HepG2 (cell line): ENCODE results near the gene HOXA11. TPM values are rescaled to one million over a fixed set of nuclear protein-coding genes. Genes with fewer than 3 reads are reported as not detected.

ENCODE experiments used
- ATAC-seq: fragments of 200-7000 bp; cut with Tn5 transposase; 3 replicates; pipeline ENCODE4 v1.9.1; 2020; ENCODE audit warnings: mild to moderate bottlenecking, moderate library complexity
- BruUV-seq: library from RNA; stranded (reverse); fragments of 400-500 nt; replicated peaks from 2 replicates; lab custom pipeline; 2021; lab: Mats Ljungman, UMichigan
- CTCF ChIA-PET: fragments of 300-600 bp; formaldehyde crosslinking; extraction: SDS; loops from one replicate; lab custom pipeline; 2021; ENCODE audit warnings: low total read pairs, inconsistent platforms, low intra/inter-chr PET ratio; lab: Yijun Ruan, JAX
- POLR2A ChIA-PET: fragments of 350-600 bp; sonication (Branson Sonifier 250); formaldehyde crosslinking; loops from one replicate; lab custom pipeline; 2020; ENCODE audit warnings: antibody characterized with exemption, inconsistent platforms; lab: Yijun Ruan, JAX
- DNase-seq: peaks from one replicate; pipeline ENCODE4 v3.0.0-alpha.2; 2015; ENCODE audit warnings: low spot score
- FAIRE-seq: peaks from 3 replicates; lab custom pipeline; 2011; peaks lifted over from hg19 to GRCh38; lab: Jason Lieb, UNC
- H2AFZ ChIP-seq: one replicate; pipeline ENCODE4 v1.6.1; 2011; ENCODE audit warnings: low read length, inconsistent platforms
- H3K27ac ChIP-seq: fragments of 300-600 bp; 3 replicates; pipeline ENCODE4 v1.8.0; 2011; ENCODE audit warnings: mixed run types, mild to moderate bottlenecking, mixed read lengths, low read length, inconsistent platforms; ENCODE audit not compliant: insufficient read depth; ENCODE audit errors: extremely low read length
- H3K27me3 ChIP-seq, 2 experiments: fragments of 200-600 bp in 1 of 2; 2 replicates in 1 of 2; 3 replicates in 1 of 2; pipeline versions ENCODE4 v1.6.0 to v1.8.0; 2011; ENCODE audit warnings: low read length in 2 of 2, mild to moderate bottlenecking in 2 of 2, moderate library complexity in 2 of 2, inconsistent platforms in 1 of 2; ENCODE audit not compliant: insufficient read depth in 2 of 2, control insufficient read depth in 1 of 2
- H3K36me3 ChIP-seq, 2 experiments: fragments of 200-600 bp in 1 of 2; replicated peaks in 1 of 2; 2 replicates in 1 of 2; 3 replicates in 1 of 2; pipeline versions ENCODE4 v1.5.1 to v1.8.0; 2011; ENCODE audit warnings: low read length in 2 of 2, inconsistent platforms in 1 of 2; ENCODE audit not compliant: insufficient read depth in 2 of 2, control insufficient read depth in 1 of 2
- H3K4me1 ChIP-seq: 2 replicates; pipeline ENCODE4 v1.5.1; 2012; ENCODE audit warnings: low read length, inconsistent platforms; ENCODE audit not compliant: insufficient read depth
- H3K4me2 ChIP-seq: 2 replicates; pipeline ENCODE4 v1.6.0; 2011; ENCODE audit warnings: low read depth, low read length, inconsistent platforms
- H3K4me3 ChIP-seq, 3 experiments: fragments of 200-600 bp in 1 of 3; sonication (generic), shearing (Covaris generic) in 1 of 3; replicated peaks in 1 of 3; 2 replicates each; pipeline ENCODE4 v1.5.1; 2011 to 2016; ENCODE audit warnings: low read length in 3 of 3, inconsistent platforms in 2 of 3, low read depth in 2 of 3, mild to moderate bottlenecking in 2 of 3, control low read depth in 1 of 3, mixed read lengths in 1 of 3; ENCODE audit not compliant: insufficient read depth in 1 of 3
- H3K79me2 ChIP-seq: one replicate; pipeline ENCODE4 v1.6.1; 2011; ENCODE audit warnings: low read length, inconsistent platforms; ENCODE audit not compliant: insufficient read depth
- H3K9ac ChIP-seq: 2 replicates; pipeline ENCODE4 v1.6.0; 2011; ENCODE audit warnings: mild to moderate bottlenecking, low read depth, low read length, inconsistent platforms; ENCODE audit not compliant: insufficient read depth
- H3K9me3 ChIP-seq: 2 replicates; pipeline ENCODE4 v1.5.1; 2012; ENCODE audit warnings: mild to moderate bottlenecking, low read length
- H4K20me1 ChIP-seq: 2 replicates; pipeline ENCODE4 v1.6.0; 2011; ENCODE audit warnings: inconsistent platforms, mild to moderate bottlenecking, low read length, moderate library complexity; ENCODE audit not compliant: insufficient read depth
- ETV6 ChIP-seq: sonication (generic); formaldehyde crosslinking; conservative IDR thresholded peaks from 2 replicates; pipeline ENCODE4 v1.4.0; 2020; ENCODE audit warnings: missing genetic modification reagents
- MED8 ChIP-seq: sonication (generic); formaldehyde crosslinking; IDR thresholded peaks from 2 replicates; pipeline ENCODE4 v1.8.1; 2023; ENCODE audit warnings: mild to moderate bottlenecking, missing genetic modification reagents; ENCODE audit not compliant: insufficient replicate concordance
- NBN ChIP-seq: fragments of 450-650 bp; conservative IDR thresholded peaks from 2 replicates; pipeline ENCODE4 v1.6.1; 2017
- POLR2AphosphoS5 ChIP-seq: IDR thresholded peaks from 2 replicates; pipeline ENCODE4 v1.6.1; 2012; ENCODE audit warnings: low read depth, low read length
- SKI ChIP-seq: fragments of 450-650 bp; IDR thresholded peaks from one replicate; pipeline ENCODE4 v1.6.1; 2018; ENCODE audit warnings: mild to moderate bottlenecking; ENCODE audit not compliant: partially characterized antibody
- WGBS: methylation state at CpG from one replicate; pipeline ENCODE4 v1.1.6; 2017; ENCODE audit warnings: low lambda C conversion rate; 5-methylcytosine and 5-hydroxymethylcytosine counted together
- in situ Hi-C: cut with HindIII; loops from 2 replicates; pipeline ENCODE4 v1.10.0; 2017; ENCODE audit warnings: low pct_unique_long_range_greater_than_20kb; ENCODE audit not compliant: extremely low pct_ligation_motif_present
- intact Hi-C: fragments of 100-400 bp; cut with micrococcal nuclease; formaldehyde crosslinking; loops from one replicate; pipeline ENCODE4 v1.10.0; 2022; ENCODE audit not compliant: unreplicated experiment
- polyA plus RNA-seq, 8 experiments: library from polyadenylated mRNA; depleted of rRNA in 3 of 8; stranded (reverse) in 7 of 8; unstranded in 1 of 8; fragments of >200 nt; fragmentation: Illumina TruSeq in 4 of 8; extraction: Trizol in 4 of 8; gene quantifications; 2 replicates each; pipeline versions ENCODE4 v1.2.1 to v1.2.3, GENCODE V29; 2011 to 2016; ENCODE audit warnings: low read depth in 4 of 8, missing spikeins in 1 of 8, mixed read lengths in 1 of 8; ENCODE audit not compliant: insufficient read depth in 1 of 8
- total RNA-seq, 5 experiments: library from RNA; depleted of rRNA; stranded (reverse); fragments of >200 nt; fragmentation: Illumina TruSeq; extraction: Trizol; gene quantifications; 2 replicates each; pipeline ENCODE4 v1.2.3, GENCODE V29; 2016; ENCODE audit warnings: low read depth in 1 of 5

The HOXA11 gene
- total and polyA plus RNA-seq, 2 of the 13 experiments (the other 11 are each of a cell fraction or from before 2014, with no cell fraction given), result not detected

DNA sequence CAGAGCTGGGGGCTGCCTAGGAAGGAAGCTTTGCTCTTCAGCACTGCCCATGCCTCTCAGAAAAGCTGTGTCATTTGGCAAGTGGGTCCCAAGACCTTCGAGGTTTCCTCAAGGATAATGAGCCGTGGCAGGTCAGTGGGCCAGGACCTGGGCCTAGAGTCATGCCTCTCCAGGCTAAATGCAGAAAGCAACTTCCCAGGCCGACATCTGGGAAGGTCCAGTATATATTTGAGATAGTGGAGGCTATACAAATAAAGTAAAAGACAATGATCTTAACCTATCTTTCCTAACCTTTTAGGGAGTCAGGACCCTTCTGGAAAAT, 8.5 kb downstream of the HOXA11 start:
- ATAC-seq (no peak), FAIRE-seq (no peak), DNase-seq (no peak)
- H3K27ac ChIP-seq, result no peak overlapping the region
- no peaks in the 10 kb centered on the region for H4K20me1 ChIP-seq
- H3K36me3 ChIP-seq, result no peaks in the 10 kb centered on the region
- in situ Hi-C loops (no loop called here), intact Hi-C loops (no loop called here)
- no peak overlapping the region for H2AFZ ChIP-seq
- 35% methylated on average over 3 of the region's 3 CpGs for WGBS
- H3K4me1 ChIP-seq, result peaks cover 24% of the 10 kb centered on the region
- no peaks in the 10 kb centered on the region for H3K9me3 ChIP-seq
- POLR2A ChIA-PET, result no interaction called here
- H3K9ac ChIP-seq, result no peak overlapping the region
- no peak overlapping the region for H3K4me3 ChIP-seq
- no TSS peak for BruUV-seq
- H3K4me2 ChIP-seq, result no peak overlapping the region
- CTCF ChIA-PET, result no interaction called here
- H3K79me2 ChIP-seq, result no peaks in the 10 kb centered on the region
- no peak for TF ChIP-seq NBN
- H3K27me3 ChIP-seq, result peaks cover 4 to 78% of the 10 kb centered on the region in 2 experiments

DNA sequence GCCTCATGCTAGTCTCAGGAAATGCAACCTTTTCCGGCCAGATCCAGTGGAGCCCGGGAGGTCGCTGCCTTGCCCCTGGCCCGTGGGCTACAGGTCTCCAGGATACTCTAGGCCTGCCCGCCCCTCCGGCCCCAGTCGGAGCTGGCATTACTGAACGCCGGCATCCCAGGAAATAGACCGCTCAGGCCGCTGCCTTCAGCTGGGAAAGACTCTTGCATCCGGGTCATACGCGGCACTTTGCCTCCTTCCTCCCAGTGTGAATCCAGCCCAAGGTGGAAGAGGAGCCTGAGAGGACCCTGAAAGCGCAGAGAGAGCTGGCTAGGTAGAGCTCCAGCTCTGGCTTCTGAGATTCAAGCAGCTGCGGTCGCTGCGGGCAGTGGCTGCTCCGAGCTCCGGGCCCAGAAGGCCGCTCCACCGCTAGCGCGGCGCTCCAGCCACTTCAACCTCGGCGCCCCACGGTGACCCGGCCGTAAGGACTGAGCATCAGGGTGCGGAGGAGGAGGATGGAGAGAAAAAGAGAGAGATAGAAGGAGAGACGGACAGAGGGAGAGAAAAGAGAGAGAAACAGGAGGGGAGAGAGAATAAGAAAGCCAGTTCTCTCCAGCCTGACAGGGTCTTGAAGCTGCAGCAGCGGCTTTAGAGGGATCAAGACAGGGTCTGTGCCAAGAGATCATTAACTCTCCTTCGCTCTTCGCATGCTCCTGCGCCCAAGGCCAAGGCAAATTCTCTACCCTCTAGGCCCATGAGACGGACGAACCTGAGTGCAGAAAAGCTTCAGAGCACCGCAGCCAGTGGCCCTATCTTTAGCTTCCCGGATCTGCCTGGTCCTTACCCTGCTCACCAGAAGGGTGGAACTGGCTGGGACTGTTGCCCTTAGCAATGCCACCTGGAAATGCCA, 9.2 kb downstream of the HOXA11 start:
- Histone ChIP-seq H3K9ac (no peak overlapping the region), H3K4me1 (peaks cover 30% of the 10 kb centered on the region), H3K27ac (no peak overlapping the region), H3K9me3 (no peaks in the 10 kb centered on the region), H3K79me2 (no peaks in the 10 kb centered on the region), H4K20me1 (no peaks in the 10 kb centered on the region), H3K4me2 (no peak overlapping the region), H2AFZ (no peak overlapping the region), H3K4me3 (no peak overlapping the region), H3K36me3 (no peaks in the 10 kb centered on the region), H3K27me3 (peaks cover 4 to 80% of the 10 kb centered on the region in 2 experiments)
- TF ChIP-seq SKI (no peak), ETV6 (CRISPR knock-in tag) (no peak), MED8 (CRISPR knock-in tag) (no peak), POLR2AphosphoS5 (no peak)
- intact Hi-C loops (no loop called here), in situ Hi-C loops (no loop called here)
- DNase-seq (no peak), ATAC-seq (no peak), FAIRE-seq (no peak)
- BruUV-seq, result no TSS peak
- CTCF ChIA-PET, result no interaction called here
- POLR2A ChIA-PET, result no interaction called here
- 75% methylated on average over 28 of the region's 40 CpGs for WGBS
